ENCODE results near the gene CPA5. TPM values are rescaled to one million over a fixed set of nuclear protein-coding genes. Genes with fewer than 3 reads are reported as not detected.

CPA5 gene, protein sequence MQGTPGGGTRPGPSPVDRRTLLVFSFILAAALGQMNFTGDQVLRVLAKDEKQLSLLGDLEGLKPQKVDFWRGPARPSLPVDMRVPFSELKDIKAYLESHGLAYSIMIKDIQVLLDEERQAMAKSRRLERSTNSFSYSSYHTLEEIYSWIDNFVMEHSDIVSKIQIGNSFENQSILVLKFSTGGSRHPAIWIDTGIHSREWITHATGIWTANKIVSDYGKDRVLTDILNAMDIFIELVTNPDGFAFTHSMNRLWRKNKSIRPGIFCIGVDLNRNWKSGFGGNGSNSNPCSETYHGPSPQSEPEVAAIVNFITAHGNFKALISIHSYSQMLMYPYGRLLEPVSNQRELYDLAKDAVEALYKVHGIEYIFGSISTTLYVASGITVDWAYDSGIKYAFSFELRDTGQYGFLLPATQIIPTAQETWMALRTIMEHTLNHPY
- not detected in 2 replicates for total RNA-seq

DNA sequence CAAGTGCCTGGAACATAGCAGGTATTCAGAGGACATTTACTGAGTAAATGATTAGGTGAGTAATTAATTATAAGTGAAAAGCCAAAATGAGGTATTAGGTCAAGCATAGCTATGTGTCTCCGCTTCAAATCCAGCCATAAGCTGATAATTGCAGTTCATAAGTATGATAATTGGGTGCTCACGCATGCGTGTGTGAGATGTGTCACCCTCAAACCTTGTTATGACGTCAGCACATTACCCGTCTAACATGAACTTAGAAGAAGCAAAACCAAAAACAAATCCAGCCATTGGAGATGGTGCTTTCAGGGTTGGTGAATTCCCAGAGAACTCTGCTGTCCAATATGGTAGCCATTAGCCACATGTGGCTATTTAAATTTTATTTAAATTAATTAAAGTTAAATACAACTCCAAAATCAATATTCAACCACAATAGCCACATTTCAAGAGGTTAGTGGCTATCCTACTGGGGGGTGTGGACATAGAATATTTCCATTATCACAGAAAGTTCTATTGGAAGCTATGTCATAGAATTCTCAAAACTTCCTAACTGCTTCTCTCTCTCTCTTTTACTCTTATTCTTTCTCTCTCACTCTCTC, at the start of gene CPA5:
TSS of gene CPA5 (plus strand) at position 546 of the 596 bp plus-strand sequence. CDS start 1,670 bp downstream, outside the sequence.

DNA sequence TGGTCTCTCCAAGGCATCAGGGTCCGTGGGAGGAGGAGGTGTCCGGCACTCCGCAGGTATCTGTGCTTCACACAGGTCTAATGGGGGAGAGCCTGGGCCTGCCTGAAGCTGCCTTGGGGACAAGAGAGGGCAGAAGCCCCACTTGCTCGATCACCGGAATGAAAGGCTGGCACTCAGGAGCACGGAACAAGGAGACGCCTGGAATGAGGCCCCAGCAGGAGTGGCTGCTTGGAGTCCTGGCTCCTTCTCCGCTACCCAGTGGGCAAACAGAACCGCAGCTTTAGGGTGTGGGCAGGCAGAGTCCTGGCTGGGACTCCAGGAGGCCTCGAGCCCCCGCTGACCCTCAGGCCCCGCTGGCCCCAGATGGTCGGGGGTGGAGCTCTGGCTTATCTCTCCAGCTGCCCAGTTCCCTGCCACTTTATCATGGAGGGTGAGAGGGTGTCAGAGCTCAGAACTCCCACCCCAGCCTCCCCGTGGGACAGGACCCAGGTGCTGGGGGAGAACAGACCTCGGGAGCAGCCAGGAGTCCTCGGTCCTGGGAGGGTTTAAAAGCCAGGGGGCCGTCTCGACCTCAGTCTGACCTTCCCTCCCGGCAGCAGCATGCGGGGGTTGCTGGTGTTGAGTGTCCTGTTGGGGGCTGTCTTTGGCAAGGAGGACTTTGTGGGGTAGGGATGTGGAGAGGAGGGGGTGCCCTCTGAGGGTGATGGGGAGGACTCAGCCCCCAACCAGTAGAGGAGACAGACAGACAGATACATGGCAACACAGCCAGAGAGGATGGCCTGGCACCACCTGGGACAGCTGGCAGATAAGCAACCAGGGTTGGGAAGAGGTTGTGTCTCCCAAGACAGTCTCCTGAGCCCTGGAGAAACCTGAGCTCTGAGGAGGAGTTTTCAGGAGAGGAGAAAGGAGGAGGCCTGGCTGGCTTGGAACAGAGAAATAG, 35.6 kb downstream of the CPA5 start, which contains the start of gene CPA1:
TSS of gene CPA1 (plus strand) at position 574 of the 940 bp plus-strand sequence. CDS start at position 601, 27 bp downstream.

Other genes starting within 250 kb of the CPA5 start
- 6.2 and 10.2 TPM in 2 replicates for gene TMEM209, start 139.4 kb upstream of the CPA5 start, total RNA-seq
- not detected in 2 replicates for gene SSMEM1, start 137.0 kb upstream of the CPA5 start, total RNA-seq
- not detected in 2 replicates for gene CPA2, start 78.0 kb upstream of the CPA5 start, total RNA-seq
- gene CPA4, start 51.7 kb upstream of the CPA5 start, total RNA-seq = 0.32 and 1.7 TPM in 2 replicates
- gene CPA1, start 35.7 kb downstream of the CPA5 start, total RNA-seq = not detected in 2 replicates
- gene CEP41, start 96.2 kb downstream of the CPA5 start, total RNA-seq = 7.1 and 12.0 TPM in 2 replicates
- gene MEST, start 147.3 kb downstream of the CPA5 start, total RNA-seq = 59.8 and 81.6 TPM in 2 replicates